ENCODE measurements around the gene CEP95.
"Not testable (repeated sequence)": the region's sequence is repeated elsewhere in the genome, so short reads cannot be mapped to it uniquely, and the experiment has no call there.

CEP95 gene

GRCh38 chr17:64494121-64494520, 12.7 kb upstream of the CEP95 start:
- DNase-seq (ENCODE audit: insufficient read length, low spot score) (no peak), FAIRE-seq (no peak)

GRCh38 chr17:64495300-64495699, 11.5 kb upstream of the CEP95 start:
- not testable (repeated sequence) for FAIRE-seq; DNase-seq (ENCODE audit: insufficient read length, low spot score)

- FAIRE-seq (peak; percentile 4), DNase-seq (ENCODE audit: insufficient read length, low spot score) (no peak)
Measured at GRCh38 chr17:64496348-64496785, 10.4 kb upstream of the CEP95 start.

GRCh38 chr17:64496786-64497564, 9.8 kb upstream of the CEP95 start, which contains the start of gene POLG2:
Gene POLG2 (minus strand): TSS chr17:64497054. CDS start chr17:64496968, 86 bp downstream.
- DNase-seq (ENCODE audit: insufficient read length, low spot score) = peak; percentile 47
- FAIRE-seq = peak; percentile 94

GRCh38 chr17:64497565-64498035, 9.2 kb upstream of the CEP95 start:
- FAIRE-seq (peak; percentile 31), DNase-seq (ENCODE audit: insufficient read length, low spot score) (no peak)

- DNase-seq (ENCODE audit: insufficient read length, low spot score) (no peak), FAIRE-seq (no peak)
Measured at GRCh38 chr17:64498308-64499203, 8.2 kb upstream of the CEP95 start.

- FAIRE-seq (no peak), DNase-seq (ENCODE audit: insufficient read length, low spot score) (no peak)
Measured at GRCh38 chr17:64499805-64500486, 6.8 kb upstream of the CEP95 start.

GRCh38 chr17:64500487-64500859, 6.3 kb upstream of the CEP95 start:
- FAIRE-seq (no peak), DNase-seq (ENCODE audit: insufficient read length, low spot score) (no peak)

- FAIRE-seq (no peak), DNase-seq (ENCODE audit: insufficient read length, low spot score) (no peak)
Measured at GRCh38 chr17:64500862-64501765, 5.7 kb upstream of the CEP95 start.

- DNase-seq (ENCODE audit: insufficient read length, low spot score) (no peak), FAIRE-seq (no peak)
Measured at GRCh38 chr17:64502021-64502420, 4.8 kb upstream of the CEP95 start.

- DNase-seq (ENCODE audit: insufficient read length, low spot score) (no peak), FAIRE-seq (no peak)
Measured at GRCh38 chr17:64502809-64503208, 4.0 kb upstream of the CEP95 start.

- no peak for FAIRE-seq
- no peak for DNase-seq (ENCODE audit: insufficient read length, low spot score)
Measured at GRCh38 chr17:64503341-64503740, 3.4 kb upstream of the CEP95 start.

GRCh38 chr17:64503821-64504768, 2.7 kb upstream of the CEP95 start:
- DNase-seq (ENCODE audit: insufficient read length, low spot score) (no peak), FAIRE-seq (no peak)

- FAIRE-seq (peak; percentile 26), DNase-seq (ENCODE audit: insufficient read length, low spot score) (no peak)
Measured at GRCh38 chr17:64504769-64505339, 1.9 kb upstream of the CEP95 start.

- no peak for FAIRE-seq
- peak; percentile 31 for DNase-seq (ENCODE audit: insufficient read length, low spot score)
Measured at GRCh38 chr17:64505340-64506200, 1.2 kb upstream of the CEP95 start.

- no peak for FAIRE-seq
- DNase-seq (ENCODE audit: insufficient read length, low spot score) = peak; percentile 57
Measured at GRCh38 chr17:64506201-64506575, 589 bp upstream of the CEP95 start, which contains the start of gene DDX5. Gene DDX5 (minus strand): TSS chr17:64506289. CDS start chr17:64506119, 170 bp downstream.

GRCh38 chr17:64507413-64507782, 621 bp downstream of the CEP95 start:
- DNase-seq (ENCODE audit: insufficient read length, low spot score) (peak; percentile 22), FAIRE-seq (peak; percentile 81)
